SK-N-SH (cell line): ENCODE results near the gene SDHA. TPM values are rescaled to one million over a fixed set of nuclear protein-coding genes. Genes with fewer than 3 reads are reported as not detected.

Source experiments
- CTCF ChIA-PET: fragments of 300-600, 350-600 bp; formaldehyde crosslinking; extraction: SDS; loops from one replicate; lab custom pipeline; 2021; lab: Yijun Ruan, JAX
- POLR2A ChIA-PET: fragments of 350-600 bp; sonication (Branson Sonifier 250); formaldehyde crosslinking; extraction: SDS; loops from one replicate; lab custom pipeline; 2020; ENCODE audit warnings: antibody characterized with exemption, inconsistent platforms; lab: Yijun Ruan, JAX
- DNase-seq: peaks from one replicate; pipeline ENCODE4 v3.0.0; 2012
- H2AFZ ChIP-seq: fragments of 200-600 bp; sonication (generic); 2 replicates; pipeline ENCODE4 v1.8.1; 2016; ENCODE audit warnings: antibody characterized with exemption, mild to moderate bottlenecking, low read depth
- H3F3A ChIP-seq: fragments of 200-600 bp; sonication (generic); replicated peaks from 2 replicates; pipeline ENCODE3; 2016; ENCODE audit warnings: antibody characterized with exemption, mild to moderate bottlenecking; ENCODE audit not compliant: insufficient read depth
- H3K27ac ChIP-seq, 2 experiments: fragments of 200-500 bp in 1 of 2; fragments of 200-600 bp in 1 of 2; sonication (Bioruptor generic) in 1 of 2; sonication (generic), shearing (Covaris generic) in 1 of 2; 2 replicates each; pipeline versions ENCODE4 v1.5.1 to v1.6.1; 2014 to 2016; ENCODE audit warnings: low read depth in 2 of 2, inconsistent platforms in 1 of 2, low read length in 1 of 2, mild to moderate bottlenecking in 1 of 2, mixed read lengths in 1 of 2
- H3K27me3 ChIP-seq: fragments of 200-600 bp; sonication (generic), shearing (Covaris generic); 2 replicates; pipeline ENCODE4 v1.6.1; 2016; ENCODE audit warnings: mixed run types; ENCODE audit not compliant: insufficient read depth
- H3K36me3 ChIP-seq, 2 experiments: fragments of 200-500 bp in 1 of 2; fragments of 200-600 bp in 1 of 2; sonication (Bioruptor generic) in 1 of 2; sonication (generic) in 1 of 2; replicated peaks in 1 of 2; 2 replicates each; pipeline versions ENCODE3 to v1.5.1; 2014 to 2016; ENCODE audit warnings: low read length in 1 of 2, mild to moderate bottlenecking in 1 of 2; ENCODE audit not compliant: insufficient read depth in 2 of 2, control insufficient read depth in 1 of 2
- H3K4me1 ChIP-seq, 2 experiments: fragments of 200-500 bp in 1 of 2; fragments of 200-600 bp in 1 of 2; sonication (Bioruptor generic) in 1 of 2; sonication (generic), shearing (Covaris generic) in 1 of 2; 2 replicates each; pipeline versions ENCODE4 v1.5.1 to v1.6.1; 2014 to 2016; ENCODE audit warnings: low read depth in 1 of 2, low read length in 1 of 2, mixed run types in 1 of 2; ENCODE audit not compliant: insufficient read depth in 2 of 2, control insufficient read depth in 1 of 2
- H3K4me2 ChIP-seq: fragments of 200-600 bp; sonication (generic), shearing (Covaris generic); 2 replicates; pipeline ENCODE4 v1.6.1; 2017; ENCODE audit warnings: mixed run types
- H3K4me3 ChIP-seq, 2 experiments: fragments of 200-500 bp in 1 of 2; fragments of 200-600 bp in 1 of 2; sonication (Bioruptor generic) in 1 of 2; sonication (generic), shearing (Covaris generic) in 1 of 2; 2 replicates each; pipeline versions ENCODE4 v1.5.1 to v1.8.1; 2014 to 2016; ENCODE audit warnings: low read depth in 2 of 2, inconsistent platforms in 1 of 2, low read length in 1 of 2, mild to moderate bottlenecking in 1 of 2, mixed read lengths in 1 of 2, moderate library complexity in 1 of 2
- H3K79me2 ChIP-seq: fragments of 200-600 bp; sonication (generic); 2 replicates; pipeline ENCODE4 v1.8.1; 2017; ENCODE audit warnings: mild to moderate bottlenecking; ENCODE audit not compliant: insufficient read depth
- H3K9ac ChIP-seq: fragments of 200-600 bp; sonication (generic); 2 replicates; pipeline ENCODE4 v1.6.1; 2017; ENCODE audit warnings: mixed run types
- H3K9me2 ChIP-seq: fragments of 200-600 bp; sonication (generic); 2 replicates; pipeline ENCODE4 v1.6.1; 2017; ENCODE audit warnings: mixed run types
- H3K9me3 ChIP-seq: fragments of 200-600 bp; sonication (generic); 2 replicates; pipeline ENCODE4 v1.6.1; 2017; ENCODE audit warnings: mixed run types, mild to moderate bottlenecking, moderate library complexity
- H4K20me1 ChIP-seq: fragments of 200-600 bp; sonication (generic); 2 replicates; pipeline ENCODE4 v1.6.1; 2017; ENCODE audit warnings: mild to moderate bottlenecking, mixed run types; ENCODE audit not compliant: insufficient read depth
- ELF1 ChIP-seq: IDR thresholded peaks from 2 replicates; pipeline ENCODE4 v1.4.0; 2012
- EP300 ChIP-seq, 2 experiments: IDR thresholded peaks; 2 replicates each; pipeline versions ENCODE4 v1.4.0 to v1.6.1; 2012; ENCODE audit warnings: borderline replicate concordance in 1 of 2, low read depth in 1 of 2, low read length in 1 of 2
- FOSL2 ChIP-seq: IDR thresholded peaks from 2 replicates; pipeline ENCODE4 v1.4.0; 2012; ENCODE audit warnings: low read depth, mild to moderate bottlenecking, moderate library complexity, borderline replicate concordance
- FOXM1 ChIP-seq: IDR thresholded peaks from 2 replicates; pipeline ENCODE4 v1.4.0; 2012; ENCODE audit warnings: low read depth, mild to moderate bottlenecking
- GATA2 ChIP-seq: sonication (generic); formaldehyde crosslinking; IDR thresholded peaks from 2 replicates; pipeline ENCODE4 v1.5.0; 2020; ENCODE audit warnings: mild to moderate bottlenecking, missing genetic modification reagents
- MAX ChIP-seq: IDR thresholded peaks from 2 replicates; pipeline ENCODE4 v1.4.0; 2012; ENCODE audit warnings: low read depth
- MEF2A ChIP-seq: IDR thresholded peaks from 2 replicates; pipeline ENCODE4 v1.4.0; 2012; ENCODE audit warnings: low read depth, borderline replicate concordance
- NFIC ChIP-seq: IDR thresholded peaks from 2 replicates; pipeline ENCODE4 v1.4.0; 2012; ENCODE audit warnings: borderline replicate concordance
- NRF1 ChIP-seq: IDR thresholded peaks from 2 replicates; pipeline ENCODE4 v1.6.1; 2012; ENCODE audit warnings: low read depth, mild to moderate bottlenecking, low read length
- RAD21 ChIP-seq: IDR thresholded peaks from 2 replicates; pipeline ENCODE4 v1.6.1; 2012; ENCODE audit warnings: mild to moderate bottlenecking, low read length
- RCOR1 ChIP-seq: fragments of 150-350 bp; IDR thresholded peaks from 2 replicates; pipeline ENCODE4 v1.6.1; 2017; ENCODE audit warnings: antibody characterized with exemption, low read length
- RFX5 ChIP-seq: IDR thresholded peaks from 2 replicates; pipeline ENCODE4 v1.6.1; 2012; ENCODE audit warnings: mild to moderate bottlenecking, improper control_type of control experiment, low read length
- SIN3A ChIP-seq: IDR thresholded peaks from 2 replicates; pipeline ENCODE4 v1.6.1; 2012; ENCODE audit warnings: low read depth, mild to moderate bottlenecking, low read length, moderate library complexity, borderline replicate concordance
- SMC3 ChIP-seq: IDR thresholded peaks from 2 replicates; pipeline ENCODE4 v1.6.1; 2012; ENCODE audit warnings: low read depth, low read length, improper control_type of control experiment
- TCF12 ChIP-seq: IDR thresholded peaks from 2 replicates; pipeline ENCODE4 v1.4.0; 2012
- ZBTB33 ChIP-seq: IDR thresholded peaks from 2 replicates; pipeline ENCODE4 v1.4.0; 2012; ENCODE audit warnings: low read depth, borderline replicate concordance
- WGBS: methylation state at CpG from one replicate; pipeline ENCODE4 v1.1.6; 2017; ENCODE audit warnings: low lambda C conversion rate; 5-methylcytosine and 5-hydroxymethylcytosine counted together
- polyA plus RNA-seq, 3 experiments: library from polyadenylated mRNA; depleted of rRNA; stranded (reverse); fragments of >200 nt; gene quantifications; 2 replicates each; pipeline ENCODE4 v1.2.3, GENCODE V29; 2012

Gene SDHA
- polyA plus RNA-seq, 1 of the 3 experiments (the other 2 are of a cell fraction) = 106 TPM

GRCh38 chr5:191036-191948 lies 26.8 kb upstream of the SDHA start, which contains the start of gene LRRC14B:
LRRC14B (plus strand) TSS chr5:191495; CDS start chr5:191539, 44 bp downstream.
- CTCF ChIA-PET = interaction anchor here (0.7 kb wide), 1 partner anchor 240 kb away, joined by 3 read pairs; no protein-coding TSS in a partner anchor
- TF ChIP-seq RFX5 (no peak), SIN3A (no peak), RCOR1 (no peak), NFIC (no peak), RAD21 (no peak), FOSL2 (no peak), MAX (no peak), TCF12 (no peak), ELF1 (no peak), EP300 (IDR thresholded peaks at IDR 0.05; ENCODE audit: borderline replicate concordance in 1 of 2, low read depth in 1 of 2, low read length in 1 of 2) (no peak), GATA2 (CRISPR knock-in tag) (no peak), ZBTB33 (no peak), MEF2A (no peak), SMC3 (no peak), NRF1 (no peak), FOXM1 (no peak)
- Histone ChIP-seq H3K27ac (no peak within 1 kb of the TSS), H3K9ac (no peak within 1 kb of the TSS), H3K9me3 (no peaks in the 10 kb centered on the region), H3K27me3 (no peaks in the 10 kb centered on the region), H3F3A (no peaks in the 10 kb centered on the region), H3K9me2 (no peaks in the 10 kb centered on the region), H3K36me3 (no peaks in the 10 kb centered on the region), H3K4me2 (no peak within 1 kb of the TSS), H3K4me3 (no peak within 1 kb of the TSS), H3K4me1 (peaks cover 0 to 12% of the 10 kb centered on the region in 2 experiments; a peak in 1 of 4 replicates), H2AFZ (no peak within 1 kb of the TSS), H4K20me1 (no peaks in the 10 kb centered on the region), H3K79me2 (no peaks in the 10 kb centered on the region)
- 85% methylated on average over 27 of the region's 56 CpGs for WGBS
- no peak for DNase-seq
- POLR2A ChIA-PET = no interaction called here
